Ishikawa (cell line): ENCODE data around the gene MCOLN2.

Source experiments
- CEBPB ChIP-seq: IDR thresholded peaks from 2 replicates; pipeline ENCODE4 v1.6.1; 2012
- CREB1 ChIP-seq: IDR thresholded peaks from 2 replicates; pipeline ENCODE4 v1.6.1; 2012; ENCODE audit warnings: low read depth
- EGR1 ChIP-seq: IDR thresholded peaks from 2 replicates; pipeline ENCODE4 v1.6.1; 2012
- EP300 ChIP-seq: IDR thresholded peaks from 2 replicates; pipeline ENCODE4 v1.6.1; 2012; ENCODE audit warnings: borderline replicate concordance
- FOXM1 ChIP-seq: IDR thresholded peaks from 2 replicates; pipeline ENCODE4 v1.6.1; 2012; ENCODE audit warnings: low read depth, borderline replicate concordance
- MAX ChIP-seq: IDR thresholded peaks from 2 replicates; pipeline ENCODE4 v1.6.1; 2012
- NFIC ChIP-seq: IDR thresholded peaks from 2 replicates; pipeline ENCODE4 v1.6.1; 2012
- RAD21 ChIP-seq: IDR thresholded peaks from 2 replicates; pipeline ENCODE4 v1.6.1; 2012; ENCODE audit warnings: low read depth
- REST ChIP-seq: IDR thresholded peaks from 2 replicates; pipeline ENCODE4 v1.6.1; 2012; ENCODE audit warnings: low read depth, mild to moderate bottlenecking
- TAF1 ChIP-seq: IDR thresholded peaks from 2 replicates; pipeline ENCODE4 v1.6.1; 2012; ENCODE audit warnings: low read depth, mild to moderate bottlenecking
- TCF12 ChIP-seq: IDR thresholded peaks from 2 replicates; pipeline ENCODE4 v1.6.1; 2012; ENCODE audit warnings: low read depth
- TEAD4 ChIP-seq: IDR thresholded peaks from 2 replicates; pipeline ENCODE4 v1.6.1; 2012
- USF1 ChIP-seq: IDR thresholded peaks from 2 replicates; pipeline ENCODE4 v1.6.1; 2012
- YY1 ChIP-seq: IDR thresholded peaks from 2 replicates; pipeline ENCODE4 v1.6.1; 2012; ENCODE audit warnings: low read depth
- ZBTB7A ChIP-seq: IDR thresholded peaks from 2 replicates; pipeline ENCODE4 v1.6.1; 2012; ENCODE audit warnings: low read depth

MCOLN2 gene

GRCh38 chr1:85028151-85028550 is 31.2 kb upstream of the MCOLN2 start:
- TF ChIP-seq ZBTB7A (no peak), YY1 (no peak), CEBPB (no peak), MAX (no peak), FOXM1 (no peak), EGR1 (no peak), NFIC (no peak), EP300 (no peak), REST (no peak), TCF12 (no peak), CREB1 (no peak), USF1 (no peak), TAF1 (no peak), TEAD4 (no peak)

GRCh38 chr1:85027242-85027983 is 30.5 kb upstream of the MCOLN2 start:
- TF ChIP-seq EP300 (no peak), TAF1 (no peak), YY1 (no peak), TEAD4 (no peak), CREB1 (no peak), REST (no peak), EGR1 (no peak), TCF12 (no peak), MAX (no peak), NFIC (no peak), USF1 (no peak)

GRCh38 chr1:85025940-85026339 is 29.0 kb upstream of the MCOLN2 start:
- no peak for TF ChIP-seq TEAD4
- no peak for TF ChIP-seq YY1
- TF ChIP-seq TAF1, result no peak
- TF ChIP-seq TCF12, result no peak
- TF ChIP-seq USF1, result no peak

GRCh38 chr1:85024736-85025135 is 27.8 kb upstream of the MCOLN2 start:
- no peak for TF ChIP-seq YY1
- TF ChIP-seq USF1, result no peak
- no peak for TF ChIP-seq MAX
- no peak for TF ChIP-seq EP300
- TF ChIP-seq CREB1, result no peak
- no peak for TF ChIP-seq ZBTB7A
- no peak for TF ChIP-seq EGR1
- no peak for TF ChIP-seq REST
- TF ChIP-seq TCF12, result no peak
- no peak for TF ChIP-seq RAD21
- TF ChIP-seq TEAD4, result no peak
- no peak for TF ChIP-seq TAF1
- TF ChIP-seq FOXM1, result no peak
- no peak for TF ChIP-seq NFIC
